A673 (cell line): ENCODE measurements around the gene SVIL.

Experiments
- EZH2 ChIP-seq: fragments of 200-600 bp; sonication (generic); IDR thresholded peaks from 2 replicates; pipeline ENCODE4 v1.6.1; 2017; ENCODE audit warnings: borderline replicate concordance, low read depth, mild to moderate bottlenecking, mixed read lengths, antibody characterized with exemption, low read length; ENCODE audit not compliant: poor library complexity, severe bottlenecking
- TF ChIP-seq, protein P1 (sequence below): fragments of 300-800, 200-600 bp; sonication (generic); conservative IDR thresholded peaks from 2 replicates; pipeline ENCODE4 v1.5.1; 2017; ENCODE audit warnings: low read depth, mild to moderate bottlenecking, antibody characterized with exemption, low read length, moderate library complexity, mixed read lengths

DNA sequence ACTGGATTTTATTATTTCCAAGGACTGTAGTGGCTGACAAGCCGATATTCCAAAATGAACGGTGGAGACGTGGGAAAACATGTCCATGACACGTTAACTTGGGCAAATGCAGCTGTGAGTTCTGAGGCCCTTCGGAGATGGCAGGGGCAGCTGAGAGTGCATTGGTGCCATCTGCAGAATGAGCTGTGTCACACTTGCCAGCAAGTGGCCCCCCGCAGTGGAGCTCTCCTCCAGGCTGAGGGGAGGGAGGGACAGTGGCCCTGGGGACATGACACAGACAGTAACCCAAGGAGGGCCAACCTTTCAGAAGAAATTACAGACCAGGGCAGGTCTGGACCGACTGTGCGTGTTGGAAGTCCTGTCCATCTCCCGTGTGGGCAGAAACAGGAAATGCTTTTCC lies 139.4 kb downstream of the SVIL start:
- TF ChIP-seq EZH2 = no peak
- TF ChIP-seq, protein P1, sequence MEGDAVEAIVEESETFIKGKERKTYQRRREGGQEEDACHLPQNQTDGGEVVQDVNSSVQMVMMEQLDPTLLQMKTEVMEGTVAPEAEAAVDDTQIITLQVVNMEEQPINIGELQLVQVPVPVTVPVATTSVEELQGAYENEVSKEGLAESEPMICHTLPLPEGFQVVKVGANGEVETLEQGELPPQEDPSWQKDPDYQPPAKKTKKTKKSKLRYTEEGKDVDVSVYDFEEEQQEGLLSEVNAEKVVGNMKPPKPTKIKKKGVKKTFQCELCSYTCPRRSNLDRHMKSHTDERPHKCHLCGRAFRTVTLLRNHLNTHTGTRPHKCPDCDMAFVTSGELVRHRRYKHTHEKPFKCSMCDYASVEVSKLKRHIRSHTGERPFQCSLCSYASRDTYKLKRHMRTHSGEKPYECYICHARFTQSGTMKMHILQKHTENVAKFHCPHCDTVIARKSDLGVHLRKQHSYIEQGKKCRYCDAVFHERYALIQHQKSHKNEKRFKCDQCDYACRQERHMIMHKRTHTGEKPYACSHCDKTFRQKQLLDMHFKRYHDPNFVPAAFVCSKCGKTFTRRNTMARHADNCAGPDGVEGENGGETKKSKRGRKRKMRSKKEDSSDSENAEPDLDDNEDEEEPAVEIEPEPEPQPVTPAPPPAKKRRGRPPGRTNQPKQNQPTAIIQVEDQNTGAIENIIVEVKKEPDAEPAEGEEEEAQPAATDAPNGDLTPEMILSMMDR = no peak
